HUDEP-2 (cell line): ENCODE results near the gene KYNU.
A peak's percentile ranks its signal among the peaks of the same experiment; 100 is the strongest.
"Not testable (repeated sequence)": the region's sequence is repeated elsewhere in the genome, so short reads cannot be mapped to it uniquely, and the experiment has no call there.

ENCODE experiments used
- DNase-seq, 76 experiments: peaks; one replicate each; lab custom pipeline; 2025; ENCODE audit not compliant: unreplicated experiment in 76 of 76; lab: John Stamatoyannopoulos, UW

Gene KYNU

DNA sequence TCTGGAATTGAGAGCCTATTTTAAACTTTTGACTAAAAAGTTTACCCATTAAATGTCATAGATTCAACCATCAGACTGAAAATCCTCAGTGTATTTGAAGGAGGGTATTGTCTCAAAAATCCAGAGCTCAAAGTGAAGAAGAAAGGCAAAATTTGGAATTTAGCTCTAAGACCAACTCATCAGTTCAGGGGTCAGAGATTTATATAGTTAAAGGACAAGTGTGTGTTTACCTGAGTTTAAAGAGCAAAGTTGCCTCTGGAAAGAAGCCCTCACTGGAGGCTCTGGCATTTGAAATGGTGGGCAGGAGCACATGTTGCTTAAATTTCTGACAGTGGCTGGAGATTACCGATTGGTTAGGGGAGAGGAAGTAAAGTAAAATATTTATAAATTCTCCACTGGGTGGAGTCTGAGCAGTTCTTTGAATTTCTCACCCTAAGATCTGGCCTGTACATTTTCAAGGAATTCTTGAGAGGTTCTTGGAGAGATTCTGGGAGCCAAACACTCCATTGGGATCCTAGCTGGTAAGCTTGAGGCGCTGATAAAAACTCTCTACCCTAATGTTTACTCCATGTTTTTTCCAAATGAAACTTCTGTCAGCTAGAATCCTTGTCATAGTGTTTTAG, at the start of gene KYNU:
Gene KYNU, plus strand, starts transcription at position 449 of the 623 bp plus-strand sequence. CDS start 7,704 bp downstream, outside the sequence.
- peak in 9 of 76 experiments; percentile 10 to 60 (median 18) for DNase-seq

DNA sequence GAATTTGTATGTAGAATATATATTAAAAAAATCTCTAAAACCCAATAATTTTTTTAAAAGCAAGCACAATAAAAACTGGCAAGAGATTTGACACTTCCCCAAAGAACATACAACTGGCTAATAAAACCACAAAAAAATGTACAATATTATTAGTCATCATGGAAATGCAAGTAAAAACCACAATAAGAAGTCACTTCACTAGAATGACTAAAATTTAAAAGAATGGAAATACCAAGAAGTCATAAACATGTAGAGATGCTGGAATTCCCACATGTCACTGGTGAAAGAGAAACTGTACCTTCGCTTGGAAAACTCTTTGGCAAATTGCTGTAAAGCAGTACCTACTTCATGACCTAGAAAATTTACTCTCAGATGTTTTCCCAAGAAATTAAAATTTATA, 43.4 kb upstream of the KYNU start:
- DNase-seq, result no peak

DNA sequence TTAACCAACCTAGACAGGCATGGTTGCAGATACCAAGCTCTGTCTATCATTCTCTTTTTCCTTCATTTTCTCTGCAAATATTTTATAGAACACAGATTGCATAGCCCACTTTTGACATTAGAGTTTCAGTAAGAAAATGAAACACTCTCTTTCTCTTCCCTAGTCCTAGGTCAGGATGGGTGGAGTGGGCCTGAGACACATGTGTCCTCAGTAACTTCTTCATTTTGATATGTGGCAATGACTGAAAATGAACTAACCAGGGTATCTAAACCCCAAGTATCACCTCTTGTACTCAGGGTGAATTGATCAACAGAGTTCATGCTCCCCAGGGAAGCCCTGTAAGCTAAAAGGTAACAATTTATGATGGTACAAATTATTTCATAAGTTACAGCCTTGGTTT, 37.0 kb upstream of the KYNU start:
- DNase-seq, result no peak

DNA sequence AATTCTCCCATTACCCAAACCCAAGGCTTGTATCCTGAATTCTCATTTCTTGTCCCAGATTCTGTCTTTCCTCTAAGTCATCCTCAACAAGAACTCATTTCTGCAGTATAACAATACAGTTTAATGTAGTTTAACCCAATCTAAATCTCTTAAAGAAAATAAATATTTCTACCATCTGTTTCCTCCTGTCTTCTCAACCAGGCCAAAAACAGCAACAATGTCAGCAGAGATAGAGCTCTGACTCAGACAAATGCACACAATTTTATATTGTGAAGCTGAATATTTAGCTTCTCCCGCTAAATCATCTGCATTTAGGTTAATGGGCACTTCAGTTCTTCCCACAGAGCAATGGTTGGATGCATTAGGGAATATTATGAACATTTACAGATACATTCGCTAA, 35.7 kb upstream of the KYNU start:
- DNase-seq, result no peak

DNA sequence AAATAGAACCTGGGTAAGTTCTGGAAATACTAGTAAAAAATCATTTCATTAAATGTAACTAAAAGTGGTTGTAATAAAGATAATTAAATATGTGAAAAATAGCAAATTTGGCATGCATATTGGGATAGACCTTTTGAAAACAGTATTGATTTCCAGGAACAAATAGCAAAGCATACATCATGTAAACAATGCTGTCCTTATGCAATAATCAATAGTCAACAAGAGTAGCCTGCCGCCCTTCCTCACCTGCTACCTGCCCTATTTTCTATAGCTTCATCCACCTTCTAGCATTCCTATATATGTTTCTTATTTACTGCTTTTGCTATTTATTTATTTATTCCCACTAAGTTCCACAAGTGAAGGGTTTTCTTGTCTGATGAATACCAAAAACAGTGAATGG, 35.1 kb upstream of the KYNU start:
- DNase-seq, result no peak

DNA sequence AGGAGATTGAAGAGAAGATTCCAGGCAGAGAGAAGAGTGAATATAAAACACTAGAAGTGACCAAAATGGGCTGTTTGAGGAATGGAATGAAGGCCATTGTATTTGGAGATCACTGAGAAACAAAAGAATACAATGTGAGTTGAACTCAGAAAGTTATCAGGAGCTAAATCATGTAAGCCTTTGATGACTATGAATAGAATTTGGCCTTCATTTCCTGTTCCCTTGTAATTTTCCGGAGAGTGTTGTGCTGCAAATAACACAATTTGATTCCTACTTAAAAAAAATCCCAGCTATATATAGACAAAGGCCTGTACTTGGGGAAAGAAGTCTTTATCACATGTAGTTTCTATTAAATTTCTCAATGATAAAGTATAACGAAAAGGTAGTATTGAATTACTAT, 33.7 kb upstream of the KYNU start:
- no peak for DNase-seq

DNA sequence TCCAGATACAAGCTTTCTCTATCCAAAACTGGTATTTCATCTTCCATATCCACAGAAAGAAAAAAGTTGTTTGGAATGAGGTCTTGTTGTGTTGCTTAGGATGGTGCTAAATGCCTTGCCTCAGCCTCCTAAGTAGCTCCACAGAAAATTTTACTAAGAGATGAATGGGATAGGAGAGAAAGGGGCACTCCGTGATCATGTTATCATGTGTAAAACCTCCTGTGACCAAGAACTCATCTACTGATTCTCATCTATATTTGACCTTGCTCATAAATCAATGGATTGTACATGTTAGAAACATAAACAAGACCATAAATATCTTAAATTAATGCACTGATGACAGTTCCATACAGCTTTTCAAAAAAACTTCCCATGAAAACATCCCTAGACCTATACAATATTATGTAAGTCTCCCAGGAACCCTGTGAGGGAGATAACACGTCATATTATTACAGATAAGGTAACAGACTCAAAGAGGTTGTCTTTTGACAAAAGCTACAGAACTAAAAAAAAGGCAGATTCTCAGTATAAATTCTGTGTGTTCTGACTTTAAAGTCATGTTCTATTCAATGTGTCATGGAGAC, 29.3 kb upstream of the KYNU start:
- no peak for DNase-seq

DNA sequence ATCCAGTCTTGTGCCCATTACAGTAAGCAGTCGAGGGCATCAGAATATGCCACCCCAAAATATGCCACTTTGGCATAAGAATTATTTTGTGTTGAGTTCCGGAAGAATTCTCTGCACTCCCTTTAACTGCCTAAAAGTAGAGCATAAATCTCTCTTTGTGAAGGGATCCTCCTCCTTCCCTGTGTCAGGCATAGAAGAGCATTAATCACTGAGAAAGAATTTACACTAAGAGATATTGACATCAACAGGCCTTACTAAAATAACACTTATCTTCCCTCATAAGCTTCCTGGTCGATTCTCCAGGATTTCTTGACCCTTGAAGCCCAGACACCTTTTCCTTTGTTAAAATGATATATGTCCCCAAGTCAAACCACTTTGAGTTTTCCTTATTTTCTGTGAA, 27.6 kb upstream of the KYNU start:
- DNase-seq, result no peak

DNA sequence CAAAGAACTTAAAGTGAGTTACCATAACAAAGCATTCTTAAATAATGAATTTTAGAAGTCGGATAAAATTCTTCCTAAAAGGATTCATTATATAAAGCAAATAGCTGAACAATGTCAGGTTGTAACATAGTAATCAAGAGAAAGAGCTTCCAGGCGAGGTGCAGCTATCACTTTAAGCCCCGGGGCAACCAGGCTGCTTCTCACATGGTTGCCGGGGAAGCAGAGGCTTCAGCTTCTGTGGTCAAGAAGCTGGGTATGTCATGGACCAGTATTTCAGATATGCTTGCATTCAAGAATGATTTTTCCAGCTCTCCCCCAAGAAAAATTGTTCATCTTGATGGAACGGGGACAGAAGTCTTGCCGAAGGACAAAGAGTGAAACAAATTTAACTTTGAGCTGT, 23.6 kb upstream of the KYNU start:
- no peak for DNase-seq

DNA sequence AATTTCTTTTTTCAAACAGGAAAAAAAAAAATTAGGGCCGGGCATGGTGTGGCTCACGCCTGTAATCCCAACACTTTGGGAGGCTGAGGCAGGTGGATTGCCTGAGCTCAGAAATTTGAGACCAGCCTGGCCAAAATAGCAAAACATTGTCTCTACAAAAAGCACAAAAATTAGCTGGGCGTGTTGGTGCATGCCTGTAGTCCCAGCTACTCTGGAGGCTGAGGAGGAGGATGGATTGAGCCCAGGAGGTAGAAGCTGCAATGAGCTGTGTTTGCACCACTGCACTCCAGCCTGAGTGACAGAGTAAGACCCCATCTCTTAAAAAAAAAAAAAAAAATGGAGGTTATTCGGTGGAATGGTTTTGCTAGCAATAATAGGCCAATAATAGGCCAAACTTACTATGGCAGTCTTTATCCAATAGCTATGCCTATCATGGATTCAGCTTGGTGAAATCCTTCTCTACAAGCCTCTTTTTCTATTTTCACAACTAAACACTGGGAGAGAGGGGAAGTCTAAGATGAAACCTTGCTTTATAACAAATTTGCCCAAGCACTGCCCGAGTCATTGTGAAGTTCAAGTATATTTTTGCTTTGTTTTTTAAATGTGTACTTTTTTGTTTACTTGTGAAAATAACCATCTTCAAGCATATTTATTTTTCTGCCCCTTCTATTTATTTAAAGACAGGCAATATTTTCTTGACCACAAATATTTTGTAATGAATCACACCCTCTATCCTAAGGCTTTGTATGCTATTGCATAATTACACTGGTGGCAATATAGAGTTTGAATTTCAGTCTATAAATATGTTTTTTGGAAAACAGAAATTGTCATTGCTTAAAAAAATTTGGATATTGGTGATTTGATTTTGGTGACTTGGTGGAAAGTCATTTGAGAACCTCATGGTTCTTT, 20.0 kb upstream of the KYNU start:
- DNase-seq, result no peak

DNA sequence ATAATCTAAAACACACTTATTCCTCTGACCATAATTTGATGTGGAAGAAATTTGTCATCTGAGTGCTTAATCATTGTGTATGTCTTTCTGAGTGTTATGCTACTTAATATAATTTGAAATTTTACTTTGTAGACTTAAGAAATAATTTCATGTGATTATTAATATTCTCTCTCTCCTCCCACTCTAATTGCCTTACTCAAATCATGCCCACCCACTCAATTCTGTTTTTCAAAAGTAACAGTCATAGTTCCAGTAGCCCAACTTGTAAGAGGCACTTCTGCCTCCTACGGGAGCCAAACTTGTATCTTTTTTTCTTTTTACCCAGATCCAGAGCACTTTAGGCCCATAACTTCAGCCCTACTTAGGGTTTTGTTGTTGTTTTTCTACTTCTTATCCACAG, 18.5 kb upstream of the KYNU start:
- DNase-seq, result no peak

DNA sequence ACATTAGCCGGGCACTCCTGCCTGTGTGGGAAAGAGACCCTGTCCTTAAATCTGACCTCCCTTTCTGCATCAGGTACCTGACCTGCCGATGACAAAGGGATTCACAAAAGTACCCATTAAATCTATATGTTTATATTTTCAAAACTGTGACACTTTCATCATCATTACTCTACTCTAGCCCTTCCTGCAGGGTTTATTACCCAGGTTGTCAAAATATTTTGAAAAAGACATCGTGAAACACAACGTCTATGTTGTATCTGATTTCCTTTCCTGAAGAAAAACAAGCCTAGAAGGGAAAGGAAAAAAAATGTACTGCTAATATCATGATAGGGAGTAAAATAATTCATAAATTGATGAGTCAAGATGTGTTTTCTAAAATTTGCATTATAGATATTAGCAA, 15.2 kb upstream of the KYNU start:
- no peak for DNase-seq

DNA sequence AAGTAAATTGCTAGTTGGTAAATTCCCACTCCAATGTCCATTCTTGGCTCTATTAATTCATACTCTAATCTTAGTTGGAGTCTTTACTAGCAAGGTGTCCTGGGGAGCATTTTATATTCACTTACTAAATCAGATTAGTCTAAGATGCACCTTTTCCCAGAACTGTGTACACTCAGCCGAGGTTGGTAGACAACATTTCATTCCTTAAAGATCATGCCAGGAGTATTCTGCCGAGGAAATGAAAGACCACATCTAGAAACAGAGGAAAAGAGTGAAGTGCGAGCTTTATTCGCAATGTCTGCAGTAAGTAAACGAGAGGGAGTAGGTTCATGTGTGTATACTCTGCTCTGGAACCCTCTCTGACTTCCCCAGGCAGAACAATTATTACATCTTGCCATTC, 14.6 kb upstream of the KYNU start:
- DNase-seq, result no peak

DNA sequence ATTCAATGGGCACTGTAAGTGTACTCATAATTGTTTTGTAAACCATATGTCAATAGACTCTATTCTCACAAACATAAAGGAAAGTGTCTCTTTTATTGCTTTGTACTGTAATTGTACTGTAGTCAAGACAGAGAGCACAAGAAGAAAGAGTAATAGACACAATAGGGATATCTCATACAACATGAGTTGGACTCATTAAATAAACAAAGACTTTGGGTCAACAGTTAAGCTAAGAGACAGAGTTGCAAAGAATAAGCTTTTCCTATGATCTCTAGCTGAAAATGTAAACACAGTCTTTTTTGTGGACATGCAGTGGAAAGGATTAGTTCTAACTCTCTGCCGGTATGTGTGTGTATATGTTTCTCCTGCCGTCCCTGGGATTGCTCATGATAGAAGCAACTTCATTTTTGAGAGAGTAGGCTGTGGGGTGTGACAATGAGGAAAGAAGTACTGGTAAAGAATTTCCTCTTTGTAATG, 13.9 kb upstream of the KYNU start:
- no peak for DNase-seq

DNA sequence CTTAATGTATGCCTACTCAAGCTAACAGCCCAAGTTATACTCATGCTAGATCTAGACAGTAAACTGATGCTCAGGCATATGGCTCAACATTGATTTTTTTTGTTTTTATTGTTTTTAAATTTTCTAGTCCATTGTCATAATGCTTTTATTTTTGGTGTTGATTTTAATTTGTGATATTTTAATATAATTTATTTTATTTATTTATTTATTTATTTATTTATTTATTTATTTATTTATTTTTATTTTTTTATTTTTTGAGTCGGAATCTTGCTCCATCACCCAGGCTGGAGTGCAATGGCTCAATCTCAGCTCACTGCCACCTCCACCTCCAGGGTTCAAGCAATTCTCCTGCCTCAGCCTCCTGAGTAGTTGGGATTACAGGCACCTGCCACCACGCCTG, 12.9 kb upstream of the KYNU start:
- DNase-seq, result not testable (repeated sequence)

DNA sequence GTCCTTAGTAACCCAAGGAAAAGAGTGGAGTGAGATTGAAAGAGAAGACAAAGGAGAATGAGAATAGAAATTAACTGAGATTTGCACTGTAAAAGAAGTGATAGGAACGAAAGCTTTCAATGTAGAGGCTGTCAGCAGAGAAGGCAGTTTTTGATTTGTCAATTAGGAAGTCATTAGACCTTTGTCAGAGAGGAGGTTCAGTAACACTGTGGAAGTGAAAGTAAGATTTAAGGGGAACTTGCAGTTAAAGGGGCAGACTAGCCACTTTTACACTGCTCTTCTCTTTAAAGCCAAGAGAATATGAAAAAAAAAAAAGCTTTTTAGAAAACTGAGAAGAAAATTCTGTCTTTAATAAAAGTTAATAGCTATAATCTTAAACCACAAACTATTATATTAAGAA, 11.5 kb upstream of the KYNU start:
- DNase-seq, result no peak

DNA sequence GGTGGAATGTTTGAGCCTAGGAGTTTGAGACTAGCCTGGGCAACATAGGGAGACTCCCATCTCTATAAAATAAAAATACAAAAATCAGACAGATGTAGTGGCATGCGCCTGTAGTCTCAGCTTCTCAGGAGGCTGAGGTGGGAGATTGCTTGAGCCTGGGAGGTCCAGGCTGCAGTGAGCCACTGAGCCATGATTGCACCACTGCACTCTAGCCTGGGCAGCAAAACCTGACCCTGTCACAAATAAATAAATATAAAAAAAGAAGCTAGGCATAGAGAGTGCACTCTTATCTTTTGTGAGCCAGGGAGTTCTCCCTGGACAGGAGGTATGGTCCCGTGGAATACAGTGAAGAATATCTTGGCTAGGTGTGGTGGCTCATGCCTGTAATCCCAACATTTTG, 11.0 kb upstream of the KYNU start:
- no peak for DNase-seq

DNA sequence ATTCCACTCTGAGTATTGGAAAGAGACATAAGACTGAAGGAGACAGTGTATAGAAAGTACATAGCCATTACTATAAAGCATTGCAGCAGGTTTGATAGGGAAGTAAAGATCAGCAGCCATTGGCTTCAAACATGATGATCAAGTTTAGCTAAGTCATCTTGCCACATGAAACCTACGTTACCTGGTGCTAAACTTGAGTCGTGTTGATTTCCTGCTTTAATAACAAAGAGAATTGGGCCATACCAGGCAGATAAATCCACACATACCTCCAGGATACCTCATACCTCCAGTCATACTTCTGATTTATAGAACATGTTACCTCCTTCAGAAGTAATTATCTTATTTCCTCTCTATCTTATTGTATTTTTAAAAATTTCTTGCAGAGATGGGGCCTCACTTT, 10.3 kb upstream of the KYNU start:
- DNase-seq, result no peak

DNA sequence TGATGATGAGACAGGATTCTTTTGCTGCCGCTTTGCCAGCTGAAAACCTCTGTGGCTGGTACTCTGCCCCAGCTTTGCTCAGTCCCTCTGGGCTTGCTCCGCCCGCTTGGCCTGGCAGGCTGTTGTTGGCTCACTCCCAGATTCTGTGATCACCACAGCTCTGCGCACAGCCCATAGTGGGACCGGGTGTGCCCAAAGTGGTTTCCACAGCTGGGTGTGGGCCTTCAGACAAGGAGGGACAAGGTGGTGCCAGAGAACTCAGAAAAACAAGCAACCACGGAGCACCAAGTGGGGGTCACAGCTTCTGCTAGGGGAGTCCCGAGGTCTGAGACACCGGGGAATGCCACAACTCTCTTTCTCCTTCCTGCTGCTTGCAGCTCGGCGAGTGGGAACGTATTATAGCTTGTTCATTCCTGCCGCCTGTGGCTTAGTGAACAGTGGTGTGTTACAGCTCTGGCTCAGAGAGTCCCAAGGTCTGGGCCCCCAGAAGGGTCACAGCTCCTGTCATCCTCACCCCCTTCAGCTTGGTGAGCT, 9.2 kb upstream of the KYNU start:
- DNase-seq, result peak in 75 of 76 experiments; percentile 13 to 95 (median 80)

DNA sequence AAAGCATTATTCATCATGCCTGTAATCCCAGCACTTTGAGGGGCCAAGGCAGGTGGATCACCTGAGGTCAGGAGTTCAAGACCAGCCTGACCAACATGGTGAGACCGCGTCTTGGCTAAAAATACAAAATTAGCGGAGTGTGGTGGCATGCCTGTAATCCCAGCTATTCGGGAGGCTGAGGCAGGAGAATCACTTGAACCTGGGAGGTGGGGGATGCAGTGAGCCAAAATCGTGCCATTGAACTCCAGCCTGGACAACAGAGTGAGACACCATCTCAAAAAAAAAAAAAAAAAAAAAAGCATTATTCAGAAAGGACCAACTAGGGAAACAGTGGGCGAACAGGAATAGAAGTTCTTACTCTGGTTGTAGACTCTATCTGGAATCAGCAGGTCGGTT, 8.4 kb upstream of the KYNU start:
- not testable (repeated sequence) for DNase-seq

DNA sequence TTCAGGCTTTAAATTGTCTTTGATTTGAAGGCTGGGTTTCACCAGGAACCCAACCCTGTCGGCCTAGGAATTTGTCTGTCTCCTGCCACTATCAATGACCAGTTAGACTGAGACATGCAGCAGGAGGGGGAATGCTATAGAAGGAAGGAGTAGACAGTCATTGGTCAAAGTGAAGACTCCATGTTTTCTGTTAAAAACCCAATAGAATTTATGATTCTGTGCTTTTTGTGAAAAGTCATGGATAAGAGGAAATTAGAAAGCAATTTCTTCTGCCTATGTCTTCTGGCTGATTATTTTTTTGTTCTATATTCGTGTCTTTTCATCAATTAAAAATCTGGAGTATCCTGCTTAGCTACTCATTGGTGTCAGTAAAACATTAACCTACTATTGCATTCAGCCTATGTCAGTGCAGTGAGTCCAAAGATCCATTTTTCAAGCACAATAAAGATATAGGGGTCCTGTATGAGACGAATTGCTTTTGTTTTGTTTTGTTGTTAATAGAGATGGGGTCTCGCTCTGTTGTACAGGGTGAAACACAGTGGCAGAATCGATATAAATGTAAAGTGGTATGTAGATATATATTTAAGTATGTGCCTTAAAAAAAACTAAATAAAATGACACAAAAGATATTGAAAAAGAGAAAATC, 7.9 kb upstream of the KYNU start:
- no peak for DNase-seq
